ENCODE data around the gene C16orf95.
A peak's percentile ranks its signal among the peaks of the same experiment; 100 is the strongest.

Gene C16orf95

GRCh38 chr16:87295259-87295658 lies 21.9 kb downstream of the C16orf95 start:
- TF ChIP-seq ZNF274 (IDR thresholded peaks at IDR 0.05; ENCODE audit: low read depth, low read length) (no peak), SUZ12 (IDR thresholded peaks at IDR 0.05; ENCODE audit: extremely low read depth, insufficient read depth, insufficient read length) (no peak), YY1 (IDR thresholded peaks at IDR 0.05; ENCODE audit: insufficient read depth, insufficient read length) (no peak)
- Histone ChIP-seq H3K9me3 (ENCODE audit: insufficient read depth, low read length) (peaks cover 5% of the 10 kb centered on the region; the same call in 1 of the 2 replicates), H3K4me3 (ENCODE audit: insufficient read length, low read depth) (no peak overlapping the region), H3K36me3 (ENCODE audit: insufficient read depth, insufficient read length, low read length) (no peaks in the 10 kb centered on the region), H3K9ac (ENCODE audit: insufficient read length, low read depth) (no peak overlapping the region), H3K4me1 (ENCODE audit: insufficient read depth, insufficient read length) (no peaks in the 10 kb centered on the region), H3K27me3 (ENCODE audit: insufficient read depth, insufficient read length) (no peaks in the 10 kb centered on the region)
- DNase-seq (ENCODE audit: low read depth, low spot score): no peak

GRCh38 chr16:87293990-87294389 lies 23.2 kb downstream of the C16orf95 start:
- no peak for DNase-seq (ENCODE audit: low read depth, low spot score)
- Histone ChIP-seq H3K36me3 (ENCODE audit: insufficient read depth, insufficient read length, low read length) (no peaks in the 10 kb centered on the region), H3K9ac (ENCODE audit: insufficient read length, low read depth) (no peak overlapping the region), H3K4me3 (ENCODE audit: insufficient read length, low read depth) (no peak overlapping the region), H3K4me1 (ENCODE audit: insufficient read depth, insufficient read length) (no peaks in the 10 kb centered on the region), H3K27me3 (ENCODE audit: insufficient read depth, insufficient read length) (no peaks in the 10 kb centered on the region), H3K9me3 (ENCODE audit: insufficient read depth, low read length) (peaks cover 5% of the 10 kb centered on the region; the same call in 1 of the 2 replicates)
- TF ChIP-seq ZNF274 (IDR thresholded peaks at IDR 0.05; ENCODE audit: low read depth, low read length): no peak
- TF ChIP-seq YY1 (IDR thresholded peaks at IDR 0.05; ENCODE audit: insufficient read depth, insufficient read length): no peak
- TF ChIP-seq SUZ12 (IDR thresholded peaks at IDR 0.05; ENCODE audit: extremely low read depth, insufficient read depth, insufficient read length): no peak

- Histone ChIP-seq H3K27me3 (ENCODE audit: insufficient read depth, insufficient read length) (no peaks in the 10 kb centered on the region), H3K4me1 (ENCODE audit: insufficient read depth, insufficient read length) (no peaks in the 10 kb centered on the region), H3K9ac (ENCODE audit: insufficient read length, low read depth) (no peak overlapping the region), H3K36me3 (ENCODE audit: insufficient read depth, insufficient read length, low read length) (no peaks in the 10 kb centered on the region), H3K4me3 (ENCODE audit: insufficient read length, low read depth) (no peak overlapping the region), H3K9me3 (ENCODE audit: insufficient read depth, low read length) (peaks cover 14% of the 10 kb centered on the region; the same call in 1 of the 2 replicates)
- DNase-seq (ENCODE audit: low read depth, low spot score): no peak
- TF ChIP-seq YY1 (IDR thresholded peaks at IDR 0.05; ENCODE audit: insufficient read depth, insufficient read length) (no peak), SUZ12 (IDR thresholded peaks at IDR 0.05; ENCODE audit: extremely low read depth, insufficient read depth, insufficient read length) (no peak), ZNF274 (IDR thresholded peaks at IDR 0.05; ENCODE audit: low read depth, low read length) (no peak)
These were observed 25.2 kb downstream of the C16orf95 start for GRCh38 chr16:87291944-87292343.

GRCh38 chr16:87288753-87289362 lies 28.3 kb downstream of the C16orf95 start:
- Histone ChIP-seq H3K9ac (ENCODE audit: insufficient read length, low read depth) (no peak overlapping the region), H3K36me3 (ENCODE audit: insufficient read depth, insufficient read length, low read length) (no peaks in the 10 kb centered on the region), H3K9me3 (ENCODE audit: insufficient read depth, low read length) (peaks cover 14% of the 10 kb centered on the region; the same call in 1 of the 2 replicates), H3K4me3 (ENCODE audit: insufficient read length, low read depth) (no peak overlapping the region), H3K27me3 (ENCODE audit: insufficient read depth, insufficient read length) (no peaks in the 10 kb centered on the region), H3K4me1 (ENCODE audit: insufficient read depth, insufficient read length) (no peaks in the 10 kb centered on the region)
- no peak for DNase-seq (ENCODE audit: low read depth, low spot score)
- TF ChIP-seq SUZ12 (IDR thresholded peaks at IDR 0.05; ENCODE audit: extremely low read depth, insufficient read depth, insufficient read length) (no peak), YY1 (IDR thresholded peaks at IDR 0.05; ENCODE audit: insufficient read depth, insufficient read length) (no peak), ZNF274 (IDR thresholded peaks at IDR 0.05; ENCODE audit: low read depth, low read length) (no peak)

- H3K9me3 ChIP-seq (ENCODE audit: insufficient read depth, low read length): peaks cover 12% of the 10 kb centered on the region; the same call in 1 of the 2 replicates
- no peak for TF ChIP-seq YY1 (IDR thresholded peaks at IDR 0.05; ENCODE audit: insufficient read depth, insufficient read length)
- TF ChIP-seq SUZ12 (IDR thresholded peaks at IDR 0.05; ENCODE audit: extremely low read depth, insufficient read depth, insufficient read length): no peak
- no peaks in the 10 kb centered on the region for H3K36me3 ChIP-seq (ENCODE audit: insufficient read depth, insufficient read length, low read length)
- no peaks in the 10 kb centered on the region for H3K27me3 ChIP-seq (ENCODE audit: insufficient read depth, insufficient read length)
- no peak overlapping the region for H3K9ac ChIP-seq (ENCODE audit: insufficient read length, low read depth)
- H3K4me1 ChIP-seq (ENCODE audit: insufficient read depth, insufficient read length): no peaks in the 10 kb centered on the region
- DNase-seq (ENCODE audit: low read depth, low spot score): no peak
- H3K4me3 ChIP-seq (ENCODE audit: insufficient read length, low read depth): no peak overlapping the region
These were observed 30.2 kb downstream of the C16orf95 start for GRCh38 chr16:87286839-87287626.

GRCh38 chr16:87284183-87284582 lies 33.0 kb downstream of the C16orf95 start:
- no peak overlapping the region for H3K4me3 ChIP-seq (ENCODE audit: insufficient read length, low read depth)
- no peak for TF ChIP-seq ZNF274 (IDR thresholded peaks at IDR 0.05; ENCODE audit: low read depth, low read length)
- no peak for TF ChIP-seq SUZ12 (IDR thresholded peaks at IDR 0.05; ENCODE audit: extremely low read depth, insufficient read depth, insufficient read length)
- TF ChIP-seq YY1 (IDR thresholded peaks at IDR 0.05; ENCODE audit: insufficient read depth, insufficient read length): no peak
- DNase-seq (ENCODE audit: low read depth, low spot score): no peak
- no peak overlapping the region for H3K9ac ChIP-seq (ENCODE audit: insufficient read length, low read depth)
- H3K36me3 ChIP-seq (ENCODE audit: insufficient read depth, insufficient read length, low read length): no peaks in the 10 kb centered on the region
- H3K9me3 ChIP-seq (ENCODE audit: insufficient read depth, low read length): peaks cover 9% of the 10 kb centered on the region; the same call in 1 of the 2 replicates
- peaks cover 3% of the 10 kb centered on the region for H3K27me3 ChIP-seq (ENCODE audit: insufficient read depth, insufficient read length)
- no peaks in the 10 kb centered on the region for H3K4me1 ChIP-seq (ENCODE audit: insufficient read depth, insufficient read length)

GRCh38 chr16:87279094-87279658 lies 38.0 kb downstream of the C16orf95 start:
- Histone ChIP-seq H3K9me3 (ENCODE audit: insufficient read depth, low read length) (no peaks in the 10 kb centered on the region), H3K9ac (ENCODE audit: insufficient read length, low read depth) (peak overlapping the region; percentile 66), H3K27me3 (ENCODE audit: insufficient read depth, insufficient read length) (peaks cover 8% of the 10 kb centered on the region), H3K4me3 (ENCODE audit: insufficient read length, low read depth) (no peak overlapping the region), H3K4me1 (ENCODE audit: insufficient read depth, insufficient read length) (peaks cover 11% of the 10 kb centered on the region), H3K36me3 (ENCODE audit: insufficient read depth, insufficient read length, low read length) (no peaks in the 10 kb centered on the region)
- DNase-seq (ENCODE audit: low read depth, low spot score): no peak
- TF ChIP-seq ZNF274 (IDR thresholded peaks at IDR 0.05; ENCODE audit: low read depth, low read length) (no peak), SUZ12 (IDR thresholded peaks at IDR 0.05; ENCODE audit: extremely low read depth, insufficient read depth, insufficient read length) (no peak), YY1 (IDR thresholded peaks at IDR 0.05; ENCODE audit: insufficient read depth, insufficient read length) (no peak)

Data from NT2/D1 (cell line).